ENCODE results near the gene TMEM147. TPM values are rescaled to one million over a fixed set of nuclear protein-coding genes. Genes with fewer than 3 reads are reported as not detected.
A peak's percentile ranks its signal among the peaks of the same experiment; 100 is the strongest.

The TMEM147 gene
- total RNA-seq, 4 donors from 2014 or later = 34.6 to 111 (median 50.0) TPM

GRCh38 chr19:35556025-35556590 is 10.7 kb downstream of the TMEM147 start:
- no peak for DNase-seq
- Histone ChIP-seq H3K4me1 (peaks cover 0 to 3% of the 10 kb centered on the region in 2 donors), H3K27ac (no peak overlapping the region), H3K27me3 (peaks cover 11 to 15% of the 10 kb centered on the region in 2 donors), H3K36me3 (no peaks in the 10 kb centered on the region), H3K9me3 (no peaks in the 10 kb centered on the region), H3K4me3 (no peak overlapping the region)
- TF ChIP-seq CTCF (IDR thresholded peaks at IDR 0.05) (no peak), POLR2A (IDR thresholded peaks at IDR 0.05) (no peak)
- intact Hi-C loops (cut with DNase I; ENCODE audit: low total_unique reads) = no loop called here

DNA sequence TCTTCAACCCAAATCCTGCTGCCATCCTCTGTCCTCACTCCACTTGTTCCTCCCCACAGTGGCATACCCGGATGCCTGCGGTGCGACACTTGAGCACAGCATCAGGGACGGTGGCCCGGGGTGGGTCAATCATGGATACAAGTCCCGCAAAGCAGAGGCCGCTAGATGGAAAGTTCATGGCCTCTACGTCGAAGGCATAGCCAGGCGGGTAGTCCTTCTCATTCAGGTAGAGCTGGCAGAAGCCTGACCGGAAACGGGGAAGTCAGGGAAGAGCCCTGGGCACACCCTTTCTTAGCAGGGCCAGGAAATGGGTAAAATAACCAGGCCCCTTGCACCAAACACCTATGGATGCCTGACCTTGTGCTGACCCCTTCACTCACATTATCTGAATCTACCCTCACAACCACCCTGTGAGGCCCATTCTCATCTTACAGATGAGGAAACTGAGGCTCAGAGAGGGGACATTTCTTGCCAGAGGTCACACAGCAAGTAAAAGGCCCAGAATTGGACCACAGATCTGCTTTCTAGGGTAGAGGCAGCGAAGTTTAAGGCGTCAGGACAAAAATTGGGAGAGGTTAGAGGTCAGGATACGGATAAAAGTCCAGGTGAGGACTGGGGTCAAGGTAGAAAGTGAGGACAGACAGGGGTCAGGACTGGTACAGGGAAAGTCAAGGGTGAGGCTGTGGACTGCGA is 11.6 kb downstream of the TMEM147 start:
- Histone ChIP-seq H3K4me1 (peaks cover 0 to 3% of the 10 kb centered on the region in 2 donors), H3K9me3 (no peaks in the 10 kb centered on the region), H3K27ac (no peak overlapping the region), H3K4me3 (no peak overlapping the region), H3K27me3 (peaks cover 11 to 15% of the 10 kb centered on the region in 2 donors), H3K36me3 (no peaks in the 10 kb centered on the region)
- no peak for DNase-seq
- intact Hi-C loops (cut with DNase I; ENCODE audit: low total_unique reads) = no loop called here
- TF ChIP-seq POLR2A (IDR thresholded peaks at IDR 0.05) (no peak), CTCF (IDR thresholded peaks at IDR 0.05) (no peak)

DNA sequence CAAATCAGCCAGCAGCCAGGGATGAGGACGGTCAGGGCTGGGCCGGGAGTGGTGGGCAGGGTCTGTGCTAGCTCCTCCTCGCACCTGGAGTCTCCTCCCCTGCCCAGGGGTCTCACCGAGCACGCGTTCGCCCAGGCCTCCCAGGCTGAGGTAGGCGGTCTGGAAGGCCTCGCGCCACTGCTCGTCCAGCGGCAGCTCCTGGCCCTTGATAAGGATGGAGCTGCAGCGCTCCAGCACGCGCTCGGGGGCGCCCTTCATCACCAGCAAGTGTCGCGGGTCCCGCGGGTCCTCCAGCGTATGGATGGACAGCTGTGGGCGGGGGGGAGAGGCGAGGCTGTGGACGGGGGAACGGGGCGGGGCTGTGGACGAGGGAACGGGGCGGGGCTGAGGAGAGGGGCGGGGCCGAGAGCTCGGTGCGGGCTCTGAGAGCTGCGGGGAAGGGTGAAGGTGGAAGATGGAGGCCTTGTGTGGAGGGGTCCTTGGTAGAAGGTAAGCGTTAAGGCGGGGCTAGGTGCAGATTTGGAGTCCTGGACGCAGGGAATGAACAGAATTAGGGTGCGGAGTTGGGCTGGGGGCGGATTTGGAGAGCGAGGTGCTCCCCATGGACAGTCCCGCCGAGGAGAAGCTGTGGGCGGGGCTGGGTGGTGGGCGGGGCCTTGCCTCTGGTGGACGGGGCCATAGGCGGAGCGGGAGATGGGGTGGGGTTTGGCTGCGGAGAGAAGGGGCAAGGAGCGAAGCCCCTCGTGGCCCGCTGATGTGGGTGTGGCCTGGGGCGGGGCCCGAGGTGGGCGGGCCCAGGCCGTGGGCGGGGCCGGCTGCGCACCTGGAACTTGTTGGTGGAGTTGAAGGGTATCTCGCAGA is 12.3 kb downstream of the TMEM147 start:
- Histone ChIP-seq H3K4me3 (peak overlapping the region; percentile 14 to 20), H3K36me3 (no peaks in the 10 kb centered on the region), H3K27ac (no peak overlapping the region), H3K4me1 (peaks cover 0 to 3% of the 10 kb centered on the region in 2 donors), H3K9me3 (no peaks in the 10 kb centered on the region), H3K27me3 (peaks cover 11 to 15% of the 10 kb centered on the region in 2 donors)
- TF ChIP-seq POLR2A (IDR thresholded peaks at IDR 0.05) (no peak), CTCF (IDR thresholded peaks at IDR 0.05) (no peak)
- peak in 1 of 2 donors; percentile 44 for DNase-seq
- intact Hi-C loops (cut with DNase I; ENCODE audit: low total_unique reads) = no loop called here

GRCh38 chr19:35558400-35559280 is 13.2 kb downstream of the TMEM147 start:
- no peaks in the 10 kb centered on the region for H3K36me3 ChIP-seq
- no peaks in the 10 kb centered on the region for H3K9me3 ChIP-seq
- no peak overlapping the region for H3K27ac ChIP-seq
- DNase-seq = no peak
- peaks cover 11 to 15% of the 10 kb centered on the region in 2 donors for H3K27me3 ChIP-seq
- peaks cover 0 to 3% of the 10 kb centered on the region in 2 donors for H3K4me1 ChIP-seq
- intact Hi-C loops (cut with DNase I; ENCODE audit: low total_unique reads) = no loop called here
- no peak for TF ChIP-seq POLR2A (IDR thresholded peaks at IDR 0.05)
- no peak for TF ChIP-seq CTCF (IDR thresholded peaks at IDR 0.05)
- peak overlapping the region in 1 of 2 donors; percentile 14 for H3K4me3 ChIP-seq

All from uterus (tissue), 4 donors.